Transverse colon (tissue), 4 donors: ENCODE measurements around the gene CEP76. TPM values are rescaled to one million over a fixed set of nuclear protein-coding genes. Genes with fewer than 3 reads are reported as not detected.

Source experiments
- DNase-seq: peaks from one replicate; pipeline ENCODE4 v3.0.0-alpha.2; 2019
- H3K27ac ChIP-seq, 4 donors: fragments of 200-600 bp; sonication (generic); 2 replicates each; pipeline ENCODE4 v1.5.1; 2016 to 2018; ENCODE audit warnings: inconsistent platforms in 4 of 4
- H3K27me3 ChIP-seq: fragments of 200-600 bp; sonication (generic); 2 replicates; pipeline ENCODE4 v1.5.1; 2017; ENCODE audit warnings: inconsistent platforms
- H3K36me3 ChIP-seq, 4 donors: fragments of 200-600 bp; sonication (generic); 2 replicates each; pipeline ENCODE4 v1.5.1; 2017 to 2019; ENCODE audit warnings: inconsistent platforms in 4 of 4
- H3K4me1 ChIP-seq, 4 donors: fragments of 200-600 bp; sonication (generic); 2 replicates each; pipeline ENCODE4 v1.5.1; 2017 to 2020; ENCODE audit warnings: inconsistent platforms in 4 of 4
- H3K4me3 ChIP-seq, 4 donors: fragments of 200-600 bp; sonication (generic); 1 replicate in 1 of 4; 2 replicates in 3 of 4; pipeline versions ENCODE4 v1.5.1 to v1.6.1; 2017 to 2019; ENCODE audit warnings: inconsistent platforms in 4 of 4
- H3K9me3 ChIP-seq, 2 donors: fragments of 200-600 bp; sonication (generic); 2 replicates each; pipeline ENCODE4 v1.5.1; 2017 to 2019; ENCODE audit warnings: inconsistent platforms in 2 of 2
- CTCF ChIP-seq, 5 experiments: fragments of 200-600 bp in 3 of 5; fragments of 450-650 bp in 2 of 5; sonication (generic) in 3 of 5; IDR thresholded peaks; 1 replicate in 2 of 5; 2 replicates in 3 of 5; pipeline ENCODE4 v1.5.1; 2016 to 2017; ENCODE audit warnings: antibody characterized with exemption in 5 of 5, inconsistent platforms in 3 of 5, mild to moderate bottlenecking in 2 of 5, moderate library complexity in 1 of 5
- EP300 ChIP-seq: sonication (generic); formaldehyde crosslinking; IDR thresholded peaks from one replicate; pipeline ENCODE4 v1.6.1; 2017; ENCODE audit warnings: antibody characterized with exemption, low read depth
- POLR2A ChIP-seq: fragments of 450-650 bp; IDR thresholded peaks from one replicate; pipeline ENCODE4 v1.6.1; 2016; ENCODE audit warnings: antibody characterized with exemption, mild to moderate bottlenecking, moderate library complexity
- POLR2AphosphoS5 ChIP-seq, 3 donors: sonication (generic); formaldehyde crosslinking; IDR thresholded peaks; one replicate each; pipeline ENCODE4 v1.6.1; 2016; ENCODE audit warnings: antibody characterized with exemption in 3 of 3
- WGBS, 2 donors: methylation state at CpG; one replicate each; pipeline ENCODE4 v1.1.5; 2018; ENCODE audit warnings: low coverage in 1 of 2; 5-methylcytosine and 5-hydroxymethylcytosine counted together
- in situ Hi-C, 4 donors: fragments of 200-750 bp; cut with MboI; loops; one replicate each; pipeline versions ENCODE4 v1.15.0 to v1.15.1; 2017; ENCODE audit warnings: low sequenced_read_pairs in 3 of 4, low pct_ligation_motif_present in 1 of 4, low pct_unique_long_range_greater_than_20kb in 1 of 4
- intact Hi-C: fragments of 100-400 bp; cut with DNase I; formaldehyde crosslinking; loops from one replicate; pipeline ENCODE4 v1.15.1; 2023; ENCODE audit warnings: low total_unique reads
- total RNA-seq, 4 donors: library from RNA; depleted of rRNA; stranded (reverse); fragments of >200 nt; gene quantifications; one replicate each; pipeline ENCODE4 v1.1.0, GENCODE V29; 2016

Gene CEP76
- total RNA-seq, 4 donors from 2014 or later, result 7.6 to 23.7 (median 9.0) TPM

DNA sequence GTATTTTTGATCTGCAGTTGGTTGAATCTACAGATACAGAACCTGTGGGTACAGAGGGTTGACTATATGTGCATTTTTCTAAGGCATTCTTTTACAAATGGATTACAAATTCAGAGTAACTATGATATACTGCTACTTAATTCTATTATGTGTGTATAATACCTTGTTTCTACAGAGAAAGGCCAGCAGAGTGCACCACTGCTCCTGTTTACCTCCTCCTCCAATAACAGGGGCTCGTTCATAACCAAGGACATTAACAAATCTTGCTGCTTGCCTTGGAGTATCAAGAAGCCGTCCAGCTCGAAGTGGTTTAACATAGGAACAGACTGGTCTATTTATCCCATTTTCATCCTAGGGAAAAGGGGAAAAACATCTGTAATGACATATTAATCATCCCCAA lies 16.4 kb downstream of the CEP76 start:
- no peak for DNase-seq
- intact Hi-C loops, result no loop called here
- 74 to 95% methylated on average over 2 to 3 of the region's 3 CpGs for WGBS, 2 donors
- Histone ChIP-seq H3K9me3 (no peaks in the 10 kb centered on the region), H3K36me3 (peaks cover 0 to 14% (median 2%) of the 10 kb centered on the region in 4 donors), H3K4me3 (no peak overlapping the region), H3K27ac (no peak overlapping the region), H3K27me3 (no peaks in the 10 kb centered on the region), H3K4me1 (no peaks in the 10 kb centered on the region)
- in situ Hi-C loops, result no loop called here
- no peak for TF ChIP-seq POLR2A
- TF ChIP-seq POLR2AphosphoS5 (IDR thresholded peaks at IDR 0.05), result no peak
- TF ChIP-seq EP300, result no peak
- TF ChIP-seq CTCF (IDR thresholded peaks at IDR 0.05), result no peak

GRCh38 chr18:12679183-12679786 lies 23.2 kb downstream of the CEP76 start:
- Histone ChIP-seq H3K4me3 (peak overlapping the region in 1 of 4 donors; percentile 7), H3K36me3 (peaks cover 0 to 19% (median 5%) of the 10 kb centered on the region in 4 donors), H3K9me3 (no peaks in the 10 kb centered on the region), H3K27ac (peak overlapping the region; percentile 40 to 72 (median 69)), H3K27me3 (no peaks in the 10 kb centered on the region), H3K4me1 (peaks cover 0 to 8% (median 0%) of the 10 kb centered on the region in 4 donors)
- in situ Hi-C loops (no loop called here), intact Hi-C loops (no loop called here)
- WGBS, 2 donors, result 46 to 49% methylated on average over 7 to 8 of the region's 8 CpGs
- DNase-seq, result peak; percentile 22
- peak; percentile 26 for TF ChIP-seq POLR2A
- TF ChIP-seq EP300, result no peak
- TF ChIP-seq POLR2AphosphoS5 (IDR thresholded peaks at IDR 0.05), result peak in 2 of 3 donors; percentile 32 to 41

GRCh38 chr18:12668041-12668440 lies 34.5 kb downstream of the CEP76 start:
- H3K36me3 ChIP-seq, result no peaks in the 10 kb centered on the region
- H3K27me3 ChIP-seq, result no peaks in the 10 kb centered on the region
- H3K27ac ChIP-seq, result no peak overlapping the region
- no peak overlapping the region for H3K4me3 ChIP-seq
- WGBS, 2 donors, result 93% methylated on average over 5 of the region's 5 CpGs; no CpG with 5 or more reads in 1 of the 2 donors
- in situ Hi-C loops, result loop anchor here in 2 of 4 donors (5.0 to 10.0 kb wide), 2 partner anchors 276 to 283 kb away; no protein-coding TSS in a partner anchor
- H3K9me3 ChIP-seq, result no peaks in the 10 kb centered on the region
- DNase-seq, result no peak
- no peaks in the 10 kb centered on the region for H3K4me1 ChIP-seq
- intact Hi-C loops, result loop anchor here (10.0 kb wide), 1 partner anchor 393 kb away; no protein-coding TSS in a partner anchor
- no peak for TF ChIP-seq POLR2A
- no peak for TF ChIP-seq EP300
- no peak for TF ChIP-seq CTCF (IDR thresholded peaks at IDR 0.05)
- TF ChIP-seq POLR2AphosphoS5 (IDR thresholded peaks at IDR 0.05), result no peak

- 94 to 95% methylated on average over 9 of the region's 9 CpGs for WGBS, 2 donors
- intact Hi-C loops (loop anchor here (2.0 to 10.0 kb wide), 2 partner anchors 269 to 385 kb away; no protein-coding TSS in a partner anchor), in situ Hi-C loops (loop anchor here in 3 of 4 donors (5.0 to 10.0 kb wide), 3 partner anchors 265 to 275 kb away; no protein-coding TSS in a partner anchor)
- TF ChIP-seq POLR2A (no peak), CTCF (IDR thresholded peaks at IDR 0.05) (peak; percentile 84 to 93 (median 88))
- Histone ChIP-seq H3K4me1 (peaks cover 0 to 22% (median 11%) of the 10 kb centered on the region in 4 donors), H3K27ac (no peak overlapping the region), H3K27me3 (peaks cover 15% of the 10 kb centered on the region), H3K36me3 (no peaks in the 10 kb centered on the region), H3K9me3 (no peaks in the 10 kb centered on the region), H3K4me3 (no peak overlapping the region)
- peak; percentile 41 for DNase-seq
Observed at GRCh38 chr18:12659904-12660605, 42.5 kb downstream of the CEP76 start.
